H1 (cell line): ENCODE measurements around the gene CREBBP. TPM values are rescaled to one million over a fixed set of nuclear protein-coding genes. Genes with fewer than 3 reads are reported as not detected.

Experiments
- CTCF ChIA-PET: fragments of 300-600 bp; sonication (Branson Sonifier 250); formaldehyde crosslinking; loops from one replicate; lab custom pipeline; 2021; ENCODE audit not compliant: partially characterized antibody; lab: Charles Lee
- POLR2A ChIA-PET: fragments of 300-600 bp; sonication (Branson Sonifier 250); formaldehyde crosslinking; loops from one replicate; lab custom pipeline; 2021; ENCODE audit warnings: inconsistent platforms; ENCODE audit not compliant: partially characterized antibody; lab: Charles Lee
- DNase-seq, 2 experiments: peaks; one replicate each; pipeline versions ENCODE4 v3.0.0 to v3.0.0-alpha.2; 2010 to 2022; ENCODE audit warnings: low spot score in 2 of 2, low read depth in 1 of 2, mixed read lengths in 1 of 2
- FAIRE-seq: peaks from 2 replicates; lab custom pipeline; 2011; peaks lifted over from hg19 to GRCh38; lab: Jason Lieb, UNC
- H2AFZ ChIP-seq: 2 replicates; pipeline ENCODE4 v1.8.1; 2012; ENCODE audit warnings: low read length, inconsistent platforms
- H2AK5ac ChIP-seq: 2 replicates; pipeline ENCODE4 v1.6.1; 2013; ENCODE audit warnings: low read depth, low read length
- H2BK120ac ChIP-seq: replicated peaks from 2 replicates; pipeline ENCODE3; 2013; ENCODE audit warnings: low read depth, low read length, inconsistent platforms
- H2BK12ac ChIP-seq: 2 replicates; pipeline ENCODE4 v1.6.1; 2013; ENCODE audit warnings: low read depth, low read length
- H2BK15ac ChIP-seq: 2 replicates; pipeline ENCODE4 v1.6.1; 2013; ENCODE audit warnings: low read length
- H2BK20ac ChIP-seq: 2 replicates; pipeline ENCODE4 v1.6.1; 2013; ENCODE audit warnings: low read length
- H2BK5ac ChIP-seq: 2 replicates; pipeline ENCODE4 v1.6.1; 2013; ENCODE audit warnings: low read depth, low read length
- H3K14ac ChIP-seq: 2 replicates; pipeline ENCODE4 v1.6.1; 2013; ENCODE audit warnings: inconsistent platforms; ENCODE audit not compliant: insufficient read length
- H3K18ac ChIP-seq: 2 replicates; pipeline ENCODE4 v1.6.1; 2013; ENCODE audit warnings: low read length; ENCODE audit errors: extremely low read depth
- H3K23ac ChIP-seq: 2 replicates; pipeline ENCODE4 v1.6.1; 2013; ENCODE audit warnings: inconsistent platforms; ENCODE audit not compliant: insufficient read length
- H3K23me2 ChIP-seq: 2 replicates; pipeline ENCODE4 v1.6.1; 2013; ENCODE audit warnings: low read depth, low read length
- H3K27ac ChIP-seq: 2 replicates; pipeline ENCODE4 v1.6.1; 2011; ENCODE audit warnings: low read depth, low read length, inconsistent platforms
- H3K27me3 ChIP-seq, 4 experiments: replicated peaks in 1 of 4; 1 replicate in 1 of 4; 2 replicates in 3 of 4; pipeline versions ENCODE4 v1.6.1 to v1.8.1; 2011 to 2013; ENCODE audit warnings: low read length in 3 of 4, mild to moderate bottlenecking in 3 of 4, inconsistent platforms in 2 of 4, mixed read lengths in 2 of 4, moderate library complexity in 1 of 4; ENCODE audit not compliant: control insufficient read depth in 3 of 4, insufficient read depth in 3 of 4; ENCODE audit errors: extremely low read depth in 1 of 4
- H3K36me3 ChIP-seq, 4 experiments: 2 replicates each; pipeline versions ENCODE4 v1.6.1 to v1.8.1; 2011 to 2013; ENCODE audit warnings: mild to moderate bottlenecking in 4 of 4, low read length in 3 of 4, moderate library complexity in 2 of 4, control low read depth in 1 of 4, inconsistent platforms in 1 of 4; ENCODE audit not compliant: insufficient read depth in 4 of 4, control insufficient read depth in 2 of 4
- H3K4ac ChIP-seq: replicated peaks from 2 replicates; pipeline ENCODE3; 2013; ENCODE audit warnings: low read length, low read depth, mixed read lengths, inconsistent platforms; ENCODE audit not compliant: insufficient read length
- H3K4me1 ChIP-seq, 4 experiments: replicated peaks in 1 of 4; 1 replicate in 1 of 4; 2 replicates in 3 of 4; pipeline versions ENCODE4 v1.6.1 to v1.8.1; 2011 to 2013; ENCODE audit warnings: low read length in 3 of 4, inconsistent platforms in 2 of 4, mixed read lengths in 1 of 4; ENCODE audit not compliant: insufficient read depth in 4 of 4, control insufficient read depth in 3 of 4
- H3K4me2 ChIP-seq, 2 experiments: 2 replicates each; pipeline versions ENCODE4 v1.6.1 to v1.8.1; 2011 to 2013; ENCODE audit warnings: low read depth in 2 of 2, low read length in 2 of 2, control low read depth in 1 of 2, inconsistent platforms in 1 of 2, mild to moderate bottlenecking in 1 of 2; ENCODE audit not compliant: insufficient read depth in 1 of 2
- H3K4me3 ChIP-seq, 4 experiments: fragments of 200-600, 300-600 bp in 1 of 4; sonication (generic), shearing (Covaris generic), sonication (Bioruptor Twin) in 1 of 4; 2 replicates each; pipeline versions ENCODE4 v1.5.1 to v1.8.1; 2011 to 2016; ENCODE audit warnings: low read length in 4 of 4, low read depth in 3 of 4, control low read depth in 2 of 4, inconsistent platforms in 2 of 4, mild to moderate bottlenecking in 2 of 4, mixed read lengths in 1 of 4, moderate library complexity in 1 of 4; ENCODE audit not compliant: insufficient read depth in 2 of 4; ENCODE audit errors: extremely low read depth in 1 of 4
- H3K56ac ChIP-seq: replicated peaks from 2 replicates; pipeline ENCODE3; 2013; ENCODE audit warnings: low read depth, mild to moderate bottlenecking, mixed read lengths, low read length, inconsistent platforms; ENCODE audit not compliant: insufficient read length
- H3K79me1 ChIP-seq: 2 replicates; pipeline ENCODE4 v1.6.1; 2013; ENCODE audit warnings: low read depth, low read length, control low read depth
- H3K79me2 ChIP-seq, 2 experiments: 2 replicates each; pipeline versions ENCODE4 v1.6.1 to v1.8.1; 2012 to 2013; ENCODE audit warnings: low read length in 2 of 2, mild to moderate bottlenecking in 2 of 2, inconsistent platforms in 1 of 2; ENCODE audit not compliant: insufficient read depth in 2 of 2, control insufficient read depth in 1 of 2
- H3K9ac ChIP-seq, 4 experiments: replicated peaks in 1 of 4; 1 replicate in 1 of 4; 2 replicates in 3 of 4; pipeline versions ENCODE4 v1.6.1 to v1.8.1; 2011 to 2013; ENCODE audit warnings: low read depth in 3 of 4, low read length in 3 of 4, control low read depth in 2 of 4, mild to moderate bottlenecking in 2 of 4, moderate library complexity in 2 of 4, inconsistent platforms in 1 of 4; ENCODE audit errors: extremely low read depth in 1 of 4
- H3K9me3 ChIP-seq, 2 experiments: 2 replicates each; pipeline versions ENCODE4 v1.6.1 to v1.8.1; 2012 to 2013; ENCODE audit warnings: mild to moderate bottlenecking in 2 of 2, moderate library complexity in 2 of 2, control low read depth in 1 of 2, inconsistent platforms in 1 of 2, low read depth in 1 of 2, low read length in 1 of 2, mixed read lengths in 1 of 2; ENCODE audit not compliant: insufficient read depth in 2 of 2
- H4K20me1 ChIP-seq, 2 experiments: replicated peaks in 1 of 2; 2 replicates each; pipeline versions ENCODE3 to v1.8.1; 2011 to 2013; ENCODE audit warnings: inconsistent platforms in 2 of 2, low read length in 2 of 2, mild to moderate bottlenecking in 1 of 2; ENCODE audit not compliant: insufficient read depth in 2 of 2, control insufficient read depth in 1 of 2
- H4K5ac ChIP-seq: 2 replicates; pipeline ENCODE4 v1.6.1; 2013; ENCODE audit warnings: low read length, low read depth, mixed read lengths, inconsistent platforms; ENCODE audit not compliant: insufficient read length
- H4K8ac ChIP-seq: 2 replicates; pipeline ENCODE4 v1.8.0; 2013; ENCODE audit warnings: mild to moderate bottlenecking, moderate library complexity, low read length, inconsistent platforms; ENCODE audit not compliant: insufficient read depth; ENCODE audit errors: extremely low read depth
- H4K91ac ChIP-seq: replicated peaks from 2 replicates; pipeline ENCODE3; 2013; ENCODE audit warnings: low read length, mixed read lengths, inconsistent platforms; ENCODE audit not compliant: insufficient read length
- GTF2F1 ChIP-seq: IDR thresholded peaks from 2 replicates; pipeline ENCODE4 v1.6.1; 2012; ENCODE audit warnings: low read depth, low read length, improper control_type of control experiment, borderline replicate concordance
- JUN ChIP-seq: IDR thresholded peaks from 2 replicates; pipeline ENCODE4 v1.6.1; 2011; ENCODE audit warnings: low read depth, mild to moderate bottlenecking, improper control_type of control experiment, low read length
- KDM4A ChIP-seq: IDR thresholded peaks from one replicate; pipeline ENCODE4 v1.7.1; 2012; ENCODE audit warnings: low read depth, mild to moderate bottlenecking, moderate library complexity, low read length, inconsistent platforms; ENCODE audit not compliant: severe bottlenecking
- POLR2A ChIP-seq, 2 experiments: IDR thresholded peaks; 1 replicate in 1 of 2; 2 replicates in 1 of 2; pipeline ENCODE4 v1.6.1; 2011; ENCODE audit warnings: low read depth in 2 of 2, low read length in 2 of 2, mild to moderate bottlenecking in 2 of 2; ENCODE audit errors: control extremely low read depth in 1 of 2
- RAD21 ChIP-seq, 2 experiments: IDR thresholded peaks in 1 of 2; conservative IDR thresholded peaks in 1 of 2; 2 replicates each; pipeline ENCODE4 v1.6.1; 2011; ENCODE audit warnings: low read depth in 2 of 2, low read length in 2 of 2, improper control_type of control experiment in 1 of 2, inconsistent platforms in 1 of 2, mild to moderate bottlenecking in 1 of 2, moderate library complexity in 1 of 2
- SP2 ChIP-seq: IDR thresholded peaks from 2 replicates; pipeline ENCODE4 v1.6.1; 2012; ENCODE audit warnings: mild to moderate bottlenecking, low read length, inconsistent platforms
- TAF7 ChIP-seq: optimal IDR thresholded peaks from 2 replicates; pipeline ENCODE3; 2011; ENCODE audit warnings: low read depth, mild to moderate bottlenecking, inconsistent platforms, low read length, moderate library complexity, borderline replicate concordance
- TBP ChIP-seq: IDR thresholded peaks from 2 replicates; pipeline ENCODE4 v1.6.1; 2011; ENCODE audit warnings: low read depth, low read length, improper control_type of control experiment
- TEAD4 ChIP-seq: IDR thresholded peaks from 2 replicates; pipeline ENCODE4 v1.6.1; 2012; ENCODE audit warnings: low read depth, low read length, inconsistent platforms, mixed read lengths
- WGBS, 2 experiments: shearing (Covaris generic) in 1 of 2; methylation state at CpG; one replicate each; pipeline versions ENCODE4 v1.1.6 to v1.1.7; 2013 to 2015; ENCODE audit warnings: low lambda C conversion rate in 2 of 2, mixed read lengths in 2 of 2, inconsistent platforms in 1 of 2, low coverage in 1 of 2, missing lambda C conversion rate in 1 of 2; ENCODE audit not compliant: insufficient replicate concordance in 2 of 2, insufficient coverage in 1 of 2, insufficient read length in 1 of 2; ENCODE audit errors: extremely low coverage in 1 of 2, missing lambda C conversion rate in 1 of 2; 5-methylcytosine and 5-hydroxymethylcytosine counted together
- polyA plus RNA-seq, 7 experiments: library from polyadenylated mRNA; depleted of rRNA in 3 of 7; stranded (reverse) in 5 of 7; unstranded in 2 of 7; fragments of >200 nt in 5 of 7; fragments of 200-250 nt in 2 of 7; gene quantifications; 1 replicate in 5 of 7; 2 replicates in 1 of 7; 4 replicates in 1 of 7; pipeline versions ENCODE4 v1.2.1 to v1.2.3, GENCODE V29; 2011 to 2013; ENCODE audit warnings: missing spikeins in 2 of 7, mixed read lengths in 2 of 7
- total RNA-seq: library from RNA; stranded (reverse); fragmentation: NEBNext Ultra II Directional; extraction: Animal tissue kit (Norgen Biotek cat#: 25700); gene quantifications from 2 replicates; pipeline ENCODE4 v1.2.1, GENCODE V29; 2021
- TF ChIP-seq, protein P1 (sequence below): IDR thresholded peaks from 2 replicates; pipeline ENCODE4 v1.6.1; 2011; ENCODE audit warnings: low read length, improper control_type of control experiment

CREBBP gene
- total and polyA plus RNA-seq, 2 of the 8 experiments (the other 6 are each of a cell fraction or from before 2014, with no cell fraction given) = 10.0 to 60.1 TPM

GRCh38 chr16:3732171-3732570 is 148.3 kb downstream of the CREBBP start:
- H3K36me3 ChIP-seq = peaks cover 16 to 73% (median 56%) of the 10 kb centered on the region in 4 experiments; a peak in 6 of 8 replicates

More at GRCh38 chr16:3732171-3732570, 148.3 kb downstream of the CREBBP start:
- H3K23me2 ChIP-seq = no peaks in the 10 kb centered on the region
- no peak overlapping the region for H3K18ac ChIP-seq
- H2BK120ac ChIP-seq = no peak overlapping the region
- H3K27ac ChIP-seq = no peak overlapping the region
- no peak overlapping the region for H2BK5ac ChIP-seq
- no peak overlapping the region for H4K8ac ChIP-seq
- no peak overlapping the region for H3K9ac ChIP-seq
- no peak overlapping the region for H2AFZ ChIP-seq
- ChIA-PET POLR2A (no interaction called here), CTCF (interaction anchor here (0.6 to 1.4 kb wide), 8 partner anchors 9 to 461 kb away, joined by 3 to 4 read pairs (median 3); no protein-coding TSS in a partner anchor)
- WGBS, 2 experiments = 93% methylated on average over 8 of the region's 8 CpGs; no CpG with 5 or more reads in 1 of the 2 experiments
- no peaks in the 10 kb centered on the region; the same call in 1 of the 2 replicates for H3K79me1 ChIP-seq
- TF ChIP-seq POLR2A (IDR thresholded peaks at IDR 0.05; ENCODE audit: control extremely low read depth in 1 of 2, low read depth in 2 of 2, low read length in 2 of 2) (no peak), GTF2F1 (no peak), SP2 (no peak), RAD21 (IDR thresholded peaks at IDR 0.05 in 1 of 2, conservative IDR thresholded peaks at IDR 0.05 in 1 of 2; ENCODE audit: low read depth in 2 of 2, low read length in 2 of 2) (no peak), JUN (no peak), KDM4A (no peak), TBP (no peak), TAF7 (no peak), TEAD4 (no peak)
- TF ChIP-seq, protein P1, sequence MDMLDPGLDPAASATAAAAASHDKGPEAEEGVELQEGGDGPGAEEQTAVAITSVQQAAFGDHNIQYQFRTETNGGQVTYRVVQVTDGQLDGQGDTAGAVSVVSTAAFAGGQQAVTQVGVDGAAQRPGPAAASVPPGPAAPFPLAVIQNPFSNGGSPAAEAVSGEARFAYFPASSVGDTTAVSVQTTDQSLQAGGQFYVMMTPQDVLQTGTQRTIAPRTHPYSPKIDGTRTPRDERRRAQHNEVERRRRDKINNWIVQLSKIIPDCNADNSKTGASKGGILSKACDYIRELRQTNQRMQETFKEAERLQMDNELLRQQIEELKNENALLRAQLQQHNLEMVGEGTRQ = no peak
- H3K23ac ChIP-seq = no peak overlapping the region
- H3K14ac ChIP-seq = no peak overlapping the region
- no peaks in the 10 kb centered on the region for H3K79me2 ChIP-seq
- peaks cover 4 to 8% of the 10 kb centered on the region in 2 experiments for H4K20me1 ChIP-seq
- DNase-seq = no peak
- H4K91ac ChIP-seq = no peak overlapping the region
- H2BK12ac ChIP-seq = no peak overlapping the region
- no peaks in the 10 kb centered on the region for H3K27me3 ChIP-seq
- no peak overlapping the region for H3K4me3 ChIP-seq
- no peak overlapping the region for H3K4me2 ChIP-seq
- H3K4ac ChIP-seq = no peak overlapping the region
- no peak overlapping the region for H3K56ac ChIP-seq
- H2AK5ac ChIP-seq = no peak overlapping the region
- H3K4me1 ChIP-seq = no peaks in the 10 kb centered on the region; a peak in 1 of 7 replicates
- H2BK15ac ChIP-seq = no peak overlapping the region
- no peak overlapping the region for H2BK20ac ChIP-seq
- no peaks in the 10 kb centered on the region for H3K9me3 ChIP-seq
- H4K5ac ChIP-seq = no peak overlapping the region
- FAIRE-seq = no peak
